RWPE1 (cell line): ENCODE data around the gene HUS1B.

Experiments
- CTCF ChIA-PET: fragments of 350-600 bp; sonication (Branson Sonifier 250); formaldehyde crosslinking; extraction: SDS; loops from one replicate; lab custom pipeline; 2021; lab: Yijun Ruan, JAX
- POLR2A ChIA-PET: fragments of 400-600 bp; formaldehyde crosslinking; extraction: SDS; loops from one replicate; lab custom pipeline; 2020; ENCODE audit warnings: antibody characterized with exemption; ENCODE audit not compliant: low non-redundant PET; lab: Yijun Ruan, JAX
- DNase-seq: peaks from one replicate; pipeline ENCODE4 v3.0.0; 2012; ENCODE audit warnings: low spot score
- H3K27ac ChIP-seq: fragments of 450-650 bp; 2 replicates; pipeline ENCODE4 v1.5.1; 2017
- TF ChIP-seq, protein P1 (sequence below): fragments of 450-650 bp; conservative IDR thresholded peaks from 2 replicates; pipeline ENCODE4 v1.5.1; 2017; ENCODE audit warnings: low read depth, mild to moderate bottlenecking

Gene HUS1B

GRCh38 chr6:635233-635632 is 21.7 kb downstream of the HUS1B start:
- ChIA-PET POLR2A (no interaction called here), CTCF (interaction anchor here (0.8 kb wide), 1 partner anchor 762 kb away, joined by 3 read pairs; no protein-coding TSS in a partner anchor)
- TF ChIP-seq, protein P1, sequence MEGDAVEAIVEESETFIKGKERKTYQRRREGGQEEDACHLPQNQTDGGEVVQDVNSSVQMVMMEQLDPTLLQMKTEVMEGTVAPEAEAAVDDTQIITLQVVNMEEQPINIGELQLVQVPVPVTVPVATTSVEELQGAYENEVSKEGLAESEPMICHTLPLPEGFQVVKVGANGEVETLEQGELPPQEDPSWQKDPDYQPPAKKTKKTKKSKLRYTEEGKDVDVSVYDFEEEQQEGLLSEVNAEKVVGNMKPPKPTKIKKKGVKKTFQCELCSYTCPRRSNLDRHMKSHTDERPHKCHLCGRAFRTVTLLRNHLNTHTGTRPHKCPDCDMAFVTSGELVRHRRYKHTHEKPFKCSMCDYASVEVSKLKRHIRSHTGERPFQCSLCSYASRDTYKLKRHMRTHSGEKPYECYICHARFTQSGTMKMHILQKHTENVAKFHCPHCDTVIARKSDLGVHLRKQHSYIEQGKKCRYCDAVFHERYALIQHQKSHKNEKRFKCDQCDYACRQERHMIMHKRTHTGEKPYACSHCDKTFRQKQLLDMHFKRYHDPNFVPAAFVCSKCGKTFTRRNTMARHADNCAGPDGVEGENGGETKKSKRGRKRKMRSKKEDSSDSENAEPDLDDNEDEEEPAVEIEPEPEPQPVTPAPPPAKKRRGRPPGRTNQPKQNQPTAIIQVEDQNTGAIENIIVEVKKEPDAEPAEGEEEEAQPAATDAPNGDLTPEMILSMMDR, result no peak
- DNase-seq, result no peak
- no peak overlapping the region for H3K27ac ChIP-seq

DNA sequence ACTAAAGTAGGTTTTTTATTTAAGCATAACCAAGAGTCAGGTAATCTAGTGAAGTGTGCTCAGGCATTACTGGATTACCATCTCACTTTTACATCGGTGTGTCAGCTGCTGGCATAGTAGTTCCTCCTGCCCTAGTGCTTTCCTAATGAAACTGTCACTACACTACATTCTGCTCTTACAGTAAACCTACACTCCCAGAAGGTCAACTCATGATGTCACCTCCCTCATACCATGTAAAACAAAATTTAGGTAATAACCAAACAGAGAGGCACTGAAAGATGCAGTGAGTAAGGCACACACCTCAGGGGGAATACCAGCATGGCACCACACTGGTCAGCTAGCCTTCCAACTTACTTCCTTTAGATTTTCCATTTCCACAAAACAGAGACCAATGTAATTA is 23.3 kb downstream of the HUS1B start:
- TF ChIP-seq, protein P1, result no peak
- no peak overlapping the region for H3K27ac ChIP-seq
- no peak for DNase-seq
- ChIA-PET CTCF (no interaction called here), POLR2A (no interaction called here)

DNA sequence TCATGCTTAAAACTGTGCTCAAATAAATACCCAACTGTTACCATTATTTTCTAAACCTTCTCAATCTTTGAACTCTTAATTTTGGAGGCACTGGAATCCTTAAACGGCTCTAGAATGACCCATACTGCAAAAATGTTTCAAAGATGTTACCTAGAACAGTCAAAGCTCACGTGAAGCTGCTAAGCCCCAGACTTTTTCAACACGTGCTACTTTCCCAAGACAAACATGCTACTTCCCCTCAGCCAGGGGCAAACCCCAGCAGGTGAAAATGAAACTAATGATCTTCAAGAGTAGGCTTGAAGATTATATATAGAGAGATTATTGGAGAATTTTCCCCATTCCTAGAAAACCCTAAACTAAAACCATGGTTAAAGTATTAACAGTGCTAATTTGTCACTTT is 28.1 kb downstream of the HUS1B start:
- DNase-seq, result no peak
- CTCF ChIA-PET, result no interaction called here
- POLR2A ChIA-PET, result no interaction called here
- TF ChIP-seq, protein P1, result no peak
- H3K27ac ChIP-seq, result no peak overlapping the region

- TF ChIP-seq, protein P1, result no peak
- DNase-seq, result no peak
- ChIA-PET POLR2A (no interaction called here), CTCF (no interaction called here)
- H3K27ac ChIP-seq, result no peak overlapping the region
Observed at GRCh38 chr6:626236-626635, 30.7 kb downstream of the HUS1B start.

DNA sequence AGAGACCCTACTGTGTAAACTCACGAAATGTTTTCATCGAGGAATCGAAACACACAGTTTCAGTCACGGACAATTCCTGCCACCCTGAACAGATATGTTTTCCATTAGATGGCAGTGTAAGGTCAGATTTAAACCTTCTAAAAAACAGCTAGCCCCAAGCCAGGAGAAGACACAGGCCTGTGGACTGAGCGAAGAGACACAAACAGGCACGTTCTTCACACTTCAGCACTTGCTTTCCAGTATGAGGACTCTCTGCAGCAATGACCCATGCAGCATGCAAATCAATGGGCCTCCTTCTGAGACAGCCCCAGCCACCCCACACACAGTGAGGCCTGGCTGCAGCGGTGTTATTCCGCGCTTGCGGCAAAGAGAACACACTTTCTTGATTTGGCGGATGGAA is 31.9 kb downstream of the HUS1B start:
- POLR2A ChIA-PET, result no interaction called here
- CTCF ChIA-PET, result no interaction called here
- TF ChIP-seq, protein P1, result no peak
- peak; percentile 3 for DNase-seq
- no peak overlapping the region for H3K27ac ChIP-seq

DNA sequence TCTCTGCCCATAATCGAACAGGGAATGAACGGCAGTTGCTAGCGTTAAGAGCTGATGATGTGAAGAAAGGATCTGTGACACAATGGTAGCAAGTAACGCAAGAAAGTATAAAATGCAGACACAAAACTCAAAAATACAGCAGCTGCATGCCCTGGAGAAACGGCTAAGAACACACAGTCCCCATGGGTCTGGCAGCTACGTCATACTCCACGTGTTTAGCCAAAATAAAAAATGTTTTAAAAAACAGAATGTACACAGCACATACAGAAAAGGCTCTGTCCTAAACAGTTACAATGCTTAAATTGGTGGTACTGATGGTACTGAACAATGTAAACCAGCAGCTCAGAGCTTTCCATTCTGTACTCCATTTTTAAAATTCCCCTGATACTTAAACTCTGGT is 34.4 kb downstream of the HUS1B start:
- POLR2A ChIA-PET, result no interaction called here
- no peak for DNase-seq
- CTCF ChIA-PET, result no interaction called here
- TF ChIP-seq, protein P1, result no peak
- no peak overlapping the region for H3K27ac ChIP-seq

DNA sequence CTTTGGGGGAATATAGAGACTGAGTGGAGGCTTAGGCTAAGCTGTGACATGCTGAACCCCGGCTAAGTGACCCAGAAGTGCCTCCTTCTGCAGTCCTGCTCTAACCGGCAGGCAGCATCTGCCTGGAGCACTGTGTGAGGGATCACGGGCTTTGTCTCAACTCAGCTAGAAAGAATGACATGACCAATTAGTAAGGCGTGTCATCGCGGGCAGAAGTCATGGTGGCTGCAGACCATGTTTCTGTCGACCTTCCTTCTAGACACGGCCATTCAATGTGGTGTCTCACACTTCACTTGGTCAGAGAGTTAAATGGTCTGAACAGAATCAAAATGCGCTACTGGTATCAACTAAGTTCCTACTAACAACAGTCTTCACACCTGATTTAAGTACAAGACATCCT is 35.0 kb downstream of the HUS1B start:
- ChIA-PET CTCF (no interaction called here), POLR2A (no interaction called here)
- TF ChIP-seq, protein P1, result no peak
- no peak overlapping the region for H3K27ac ChIP-seq
- DNase-seq, result no peak
